ENCODE data around the gene SMARCD2.

DNA sequence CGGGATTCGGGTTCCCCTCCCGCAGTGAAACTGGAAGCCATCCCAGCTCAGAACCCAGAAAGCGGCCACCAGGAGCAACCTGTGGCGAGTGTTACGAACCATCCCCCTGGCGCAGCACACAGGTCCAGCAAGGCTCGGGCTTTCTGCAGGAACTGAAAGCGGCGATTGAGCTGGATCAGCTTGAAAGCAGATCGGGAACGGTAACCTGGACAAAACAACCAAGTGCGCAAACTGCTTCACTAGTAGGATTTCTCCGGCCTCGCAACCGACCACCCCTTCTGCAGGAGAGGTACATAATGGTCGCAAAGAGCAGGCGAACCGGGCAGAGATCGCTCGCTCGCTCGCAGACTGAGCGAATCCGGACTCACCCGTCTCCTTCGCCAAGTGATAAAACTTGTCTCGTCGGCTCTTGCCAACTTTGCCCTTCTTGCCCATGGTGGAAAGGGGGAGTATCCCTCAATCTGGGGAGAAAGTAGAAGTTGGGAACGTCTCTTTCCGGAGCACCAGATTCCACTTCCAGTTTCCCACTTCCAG is 15.9 kb downstream of the SMARCD2 start:
- TF ChIP-seq CTCF (IDR thresholded peaks at IDR 0.05; ENCODE audit: insufficient read depth, low read length) (no peak), GABPA (IDR thresholded peaks at IDR 0.05; ENCODE audit: low read depth) (no peak), POLR2AphosphoS5 (IDR thresholded peaks at IDR 0.05; ENCODE audit: low read depth) (no peak), SPI1 (IDR thresholded peaks at IDR 0.05; ENCODE audit: borderline replicate concordance, low read depth) (no peak)
- TF ChIP-seq, protein P1, sequence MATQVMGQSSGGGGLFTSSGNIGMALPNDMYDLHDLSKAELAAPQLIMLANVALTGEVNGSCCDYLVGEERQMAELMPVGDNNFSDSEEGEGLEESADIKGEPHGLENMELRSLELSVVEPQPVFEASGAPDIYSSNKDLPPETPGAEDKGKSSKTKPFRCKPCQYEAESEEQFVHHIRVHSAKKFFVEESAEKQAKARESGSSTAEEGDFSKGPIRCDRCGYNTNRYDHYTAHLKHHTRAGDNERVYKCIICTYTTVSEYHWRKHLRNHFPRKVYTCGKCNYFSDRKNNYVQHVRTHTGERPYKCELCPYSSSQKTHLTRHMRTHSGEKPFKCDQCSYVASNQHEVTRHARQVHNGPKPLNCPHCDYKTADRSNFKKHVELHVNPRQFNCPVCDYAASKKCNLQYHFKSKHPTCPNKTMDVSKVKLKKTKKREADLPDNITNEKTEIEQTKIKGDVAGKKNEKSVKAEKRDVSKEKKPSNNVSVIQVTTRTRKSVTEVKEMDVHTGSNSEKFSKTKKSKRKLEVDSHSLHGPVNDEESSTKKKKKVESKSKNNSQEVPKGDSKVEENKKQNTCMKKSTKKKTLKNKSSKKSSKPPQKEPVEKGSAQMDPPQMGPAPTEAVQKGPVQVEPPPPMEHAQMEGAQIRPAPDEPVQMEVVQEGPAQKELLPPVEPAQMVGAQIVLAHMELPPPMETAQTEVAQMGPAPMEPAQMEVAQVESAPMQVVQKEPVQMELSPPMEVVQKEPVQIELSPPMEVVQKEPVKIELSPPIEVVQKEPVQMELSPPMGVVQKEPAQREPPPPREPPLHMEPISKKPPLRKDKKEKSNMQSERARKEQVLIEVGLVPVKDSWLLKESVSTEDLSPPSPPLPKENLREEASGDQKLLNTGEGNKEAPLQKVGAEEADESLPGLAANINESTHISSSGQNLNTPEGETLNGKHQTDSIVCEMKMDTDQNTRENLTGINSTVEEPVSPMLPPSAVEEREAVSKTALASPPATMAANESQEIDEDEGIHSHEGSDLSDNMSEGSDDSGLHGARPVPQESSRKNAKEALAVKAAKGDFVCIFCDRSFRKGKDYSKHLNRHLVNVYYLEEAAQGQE (IDR thresholded peaks at IDR 0.05; ENCODE audit: insufficient replicate concordance, low read depth) = no peak
